Loucy (cell line): ENCODE measurements around the gene CGB1.
"Not testable (repeated sequence)": the region's sequence is repeated elsewhere in the genome, so short reads cannot be mapped to it uniquely, and the experiment has no call there.

Experiments
- H2AFZ ChIP-seq: fragments of 200-600 bp; sonication (generic); 2 replicates; pipeline ENCODE4 v1.6.0; 2016; ENCODE audit warnings: antibody characterized with exemption, mild to moderate bottlenecking, low read length, moderate library complexity
- H3F3A ChIP-seq: fragments of 200-600 bp; 2 replicates; pipeline ENCODE4 v1.6.0; 2016; ENCODE audit warnings: antibody characterized with exemption, low read depth, mild to moderate bottlenecking
- H3K27me3 ChIP-seq: fragments of 200-600 bp; sonication (generic); 2 replicates; pipeline ENCODE4 v1.6.1; 2014; ENCODE audit warnings: low read length, mild to moderate bottlenecking; ENCODE audit not compliant: insufficient read depth, poor library complexity, severe bottlenecking
- H3K36me3 ChIP-seq: fragments of 200-600 bp; sonication (generic); 2 replicates; pipeline ENCODE4 v1.6.1; 2016; ENCODE audit warnings: low read length; ENCODE audit not compliant: insufficient read depth
- H3K4me1 ChIP-seq: fragments of 200-600 bp; sonication (generic); 2 replicates; pipeline ENCODE4 v1.5.1; 2014; ENCODE audit warnings: low read length, mild to moderate bottlenecking; ENCODE audit not compliant: insufficient read depth, poor library complexity, severe bottlenecking
- H3K4me2 ChIP-seq: fragments of 200-600 bp; sonication (generic); 2 replicates; pipeline ENCODE4 v1.6.0; 2014; ENCODE audit warnings: antibody characterized with exemption, low read length, low read depth, mild to moderate bottlenecking; ENCODE audit not compliant: poor library complexity, severe bottlenecking
- H3K4me3 ChIP-seq: fragments of 200-600 bp; sonication (generic); 2 replicates; pipeline ENCODE4 v1.5.1; 2014; ENCODE audit warnings: low read length, mild to moderate bottlenecking, mixed read lengths; ENCODE audit not compliant: poor library complexity, severe bottlenecking
- H3K79me2 ChIP-seq: fragments of 200-600 bp; sonication (generic); 2 replicates; pipeline ENCODE4 v1.6.1; 2014; ENCODE audit warnings: low read length; ENCODE audit not compliant: insufficient read depth
- H3K9ac ChIP-seq: fragments of 200-600 bp; sonication (generic); 2 replicates; pipeline ENCODE4 v1.6.0; 2014; ENCODE audit warnings: mild to moderate bottlenecking, low read depth, low read length, moderate library complexity; ENCODE audit not compliant: poor library complexity, severe bottlenecking
- H3K9me2 ChIP-seq: fragments of 200-600 bp; sonication (generic); replicated peaks from 2 replicates; pipeline ENCODE4 v1.6.1; 2016; ENCODE audit warnings: low read depth, low read length, mixed read lengths
- H3K9me3 ChIP-seq: fragments of 200-600 bp; sonication (generic); 2 replicates; pipeline ENCODE4 v1.6.1; 2014; ENCODE audit warnings: mild to moderate bottlenecking, antibody characterized with exemption, low read length, low read depth; ENCODE audit not compliant: insufficient read depth
- H4K20me1 ChIP-seq: fragments of 200-600 bp; sonication (generic); 2 replicates; pipeline ENCODE4 v1.6.0; 2014; ENCODE audit warnings: antibody characterized with exemption, low read length, mild to moderate bottlenecking; ENCODE audit not compliant: insufficient read depth, poor library complexity, severe bottlenecking
- EZH2phosphoT487 ChIP-seq: fragments of 200-600 bp; IDR thresholded peaks from 2 replicates; pipeline ENCODE4 v1.6.1; 2018; ENCODE audit warnings: antibody characterized with exemption, mild to moderate bottlenecking, moderate library complexity, borderline replicate concordance
- TF ChIP-seq, protein P1 (sequence below): fragments of 200-600 bp; sonication (generic); conservative IDR thresholded peaks from 2 replicates; pipeline ENCODE4 v1.5.1; 2014; ENCODE audit warnings: mild to moderate bottlenecking, antibody characterized with exemption, low read length

The CGB1 gene

GRCh38 chr19:49059053-49059452 lies 22.4 kb upstream of the CGB1 start:
- H3K27me3 ChIP-seq: no peaks in the 10 kb centered on the region
- H4K20me1 ChIP-seq: no peaks in the 10 kb centered on the region
- H3K36me3 ChIP-seq: no peaks in the 10 kb centered on the region
- H2AFZ ChIP-seq: no peak overlapping the region
- no peaks in the 10 kb centered on the region for H3K9me2 ChIP-seq
- H3K9me3 ChIP-seq: no peaks in the 10 kb centered on the region
- TF ChIP-seq EZH2phosphoT487: no peak
- TF ChIP-seq, protein P1, sequence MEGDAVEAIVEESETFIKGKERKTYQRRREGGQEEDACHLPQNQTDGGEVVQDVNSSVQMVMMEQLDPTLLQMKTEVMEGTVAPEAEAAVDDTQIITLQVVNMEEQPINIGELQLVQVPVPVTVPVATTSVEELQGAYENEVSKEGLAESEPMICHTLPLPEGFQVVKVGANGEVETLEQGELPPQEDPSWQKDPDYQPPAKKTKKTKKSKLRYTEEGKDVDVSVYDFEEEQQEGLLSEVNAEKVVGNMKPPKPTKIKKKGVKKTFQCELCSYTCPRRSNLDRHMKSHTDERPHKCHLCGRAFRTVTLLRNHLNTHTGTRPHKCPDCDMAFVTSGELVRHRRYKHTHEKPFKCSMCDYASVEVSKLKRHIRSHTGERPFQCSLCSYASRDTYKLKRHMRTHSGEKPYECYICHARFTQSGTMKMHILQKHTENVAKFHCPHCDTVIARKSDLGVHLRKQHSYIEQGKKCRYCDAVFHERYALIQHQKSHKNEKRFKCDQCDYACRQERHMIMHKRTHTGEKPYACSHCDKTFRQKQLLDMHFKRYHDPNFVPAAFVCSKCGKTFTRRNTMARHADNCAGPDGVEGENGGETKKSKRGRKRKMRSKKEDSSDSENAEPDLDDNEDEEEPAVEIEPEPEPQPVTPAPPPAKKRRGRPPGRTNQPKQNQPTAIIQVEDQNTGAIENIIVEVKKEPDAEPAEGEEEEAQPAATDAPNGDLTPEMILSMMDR: no peak
- H3K4me3 ChIP-seq: no peak overlapping the region
- no peaks in the 10 kb centered on the region for H3K4me1 ChIP-seq
- no peaks in the 10 kb centered on the region for H3K79me2 ChIP-seq
- H3K4me2 ChIP-seq: no peak overlapping the region
- H3F3A ChIP-seq: no peaks in the 10 kb centered on the region
- H3K9ac ChIP-seq: no peak overlapping the region

DNA sequence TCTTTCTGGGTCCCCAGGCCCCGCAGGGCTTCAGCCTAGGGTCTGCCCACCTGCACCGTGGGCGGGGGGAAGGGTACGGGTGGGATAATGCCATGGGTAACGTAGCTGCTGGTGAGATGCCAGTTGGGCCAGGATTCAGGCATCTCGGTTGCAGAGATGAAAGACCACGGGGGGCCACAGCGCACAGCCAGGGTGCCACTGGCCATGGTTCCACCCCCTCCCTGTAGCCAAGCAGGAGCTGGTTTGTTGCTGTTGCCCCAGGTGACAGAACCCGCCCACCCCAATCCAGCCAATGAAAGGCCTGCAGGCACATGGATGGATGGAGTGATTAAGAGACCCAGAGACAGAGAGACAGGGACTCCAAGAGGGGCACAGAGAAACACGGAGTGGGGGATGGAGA lies 21.9 kb upstream of the CGB1 start:
- Histone ChIP-seq H3K4me2 (no peak overlapping the region), H3K9ac (no peak overlapping the region), H2AFZ (no peak overlapping the region), H3F3A (no peaks in the 10 kb centered on the region), H3K9me2 (no peaks in the 10 kb centered on the region), H3K27me3 (no peaks in the 10 kb centered on the region), H3K4me1 (no peaks in the 10 kb centered on the region), H4K20me1 (no peaks in the 10 kb centered on the region), H3K4me3 (no peak overlapping the region), H3K36me3 (no peaks in the 10 kb centered on the region), H3K79me2 (no peaks in the 10 kb centered on the region), H3K9me3 (no peaks in the 10 kb centered on the region)
- TF ChIP-seq, protein P1: no peak
- no peak for TF ChIP-seq EZH2phosphoT487

- no peak within 1 kb of the TSS for H3K4me2 ChIP-seq
- H2AFZ ChIP-seq: no peak within 1 kb of the TSS
- no peaks in the 10 kb centered on the region for H4K20me1 ChIP-seq
- H3K9ac ChIP-seq: no peak within 1 kb of the TSS
- no peak within 1 kb of the TSS for H3K4me3 ChIP-seq
- no peaks in the 10 kb centered on the region for H3K27me3 ChIP-seq
- no peaks in the 10 kb centered on the region for H3K36me3 ChIP-seq
- no peaks in the 10 kb centered on the region for H3K79me2 ChIP-seq
- H3F3A ChIP-seq: no peaks in the 10 kb centered on the region
- no peaks in the 10 kb centered on the region for H3K9me3 ChIP-seq
- no peak for TF ChIP-seq EZH2phosphoT487
- H3K9me2 ChIP-seq: no peaks in the 10 kb centered on the region
- no peaks in the 10 kb centered on the region for H3K4me1 ChIP-seq
These were observed 21.0 kb upstream of the CGB1 start, which contains the start of gene CGB7 for GRCh38 chr19:49057636-49058234. Gene CGB7 (minus strand): TSS chr19:49057749. CDS start chr19:49055375, 2,374 bp downstream.

DNA sequence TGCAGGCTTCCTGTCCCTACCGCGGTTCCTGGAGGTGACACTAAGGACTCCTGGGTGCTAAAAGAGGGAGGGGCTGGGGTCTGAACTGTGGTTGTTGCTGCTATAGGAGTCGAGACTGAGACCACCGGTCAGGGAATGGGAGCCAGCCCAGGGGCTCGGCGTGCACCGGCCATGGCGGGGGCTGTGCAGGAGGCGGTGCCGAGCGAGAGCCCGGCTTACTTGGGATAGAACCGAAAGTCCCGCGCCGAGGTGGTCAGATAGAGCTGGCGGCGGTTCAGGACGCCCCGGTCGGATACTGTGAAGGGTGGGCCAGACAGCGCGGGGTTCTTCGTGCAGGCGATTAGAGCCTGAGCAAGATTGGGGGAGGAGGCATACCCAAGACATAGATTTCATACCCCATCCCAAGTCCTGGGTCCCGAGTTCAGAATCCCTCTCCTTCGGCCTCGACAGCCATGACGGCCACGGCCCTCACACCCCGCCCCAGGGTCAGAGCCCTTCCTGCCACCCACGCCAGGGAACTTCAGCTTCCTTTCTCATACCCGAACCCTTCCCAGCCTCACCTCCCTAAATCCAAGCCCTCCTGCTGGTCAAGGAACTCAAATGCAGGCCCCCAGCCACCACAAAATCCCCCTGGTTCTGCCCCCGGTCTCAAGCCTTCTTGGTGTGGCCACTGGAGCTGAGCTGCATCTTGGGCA lies 20.4 kb upstream of the CGB1 start:
- not testable (repeated sequence) for H3K4me2 ChIP-seq, H3F3A ChIP-seq, H3K36me3 ChIP-seq, H3K9me3 ChIP-seq, H3K4me3 ChIP-seq, H3K4me1 ChIP-seq, H3K9ac ChIP-seq, H3K9me2 ChIP-seq, H4K20me1 ChIP-seq, H3K27me3 ChIP-seq, H2AFZ ChIP-seq, H3K79me2 ChIP-seq
